NK-92 (cell line): ENCODE results near the gene IP6K3.

Experiments
- DNase-seq: peaks from one replicate; lab custom pipeline; 2025; ENCODE audit not compliant: unreplicated experiment; lab: John Stamatoyannopoulos, UW

Gene IP6K3

DNA sequence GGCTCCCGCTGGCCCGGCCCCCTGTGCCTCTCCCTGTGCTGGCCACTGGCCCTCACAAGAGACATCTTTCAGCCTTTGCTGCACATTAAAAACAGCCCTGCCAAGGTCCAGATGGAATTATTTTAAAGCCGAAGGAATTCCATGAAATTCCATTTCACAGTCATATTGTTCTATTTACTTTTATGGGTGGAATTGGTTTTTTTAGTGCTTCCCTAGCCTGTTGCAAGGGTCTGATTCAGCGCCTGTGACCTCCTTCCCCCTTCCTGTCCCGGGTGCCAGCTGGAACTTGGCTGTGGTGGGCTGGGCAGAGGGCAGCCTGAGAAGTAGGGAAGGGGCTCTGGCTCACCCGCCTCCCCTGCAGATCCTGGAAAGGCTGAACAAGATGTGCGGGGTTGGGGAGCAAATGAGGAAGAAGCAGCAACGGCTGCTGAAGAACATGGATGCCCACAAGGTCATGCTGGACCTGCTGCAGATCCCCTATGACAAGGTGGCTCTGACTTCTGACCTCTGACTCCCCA, 69.5 kb downstream of the IP6K3 start:
- DNase-seq, result no peak

DNA sequence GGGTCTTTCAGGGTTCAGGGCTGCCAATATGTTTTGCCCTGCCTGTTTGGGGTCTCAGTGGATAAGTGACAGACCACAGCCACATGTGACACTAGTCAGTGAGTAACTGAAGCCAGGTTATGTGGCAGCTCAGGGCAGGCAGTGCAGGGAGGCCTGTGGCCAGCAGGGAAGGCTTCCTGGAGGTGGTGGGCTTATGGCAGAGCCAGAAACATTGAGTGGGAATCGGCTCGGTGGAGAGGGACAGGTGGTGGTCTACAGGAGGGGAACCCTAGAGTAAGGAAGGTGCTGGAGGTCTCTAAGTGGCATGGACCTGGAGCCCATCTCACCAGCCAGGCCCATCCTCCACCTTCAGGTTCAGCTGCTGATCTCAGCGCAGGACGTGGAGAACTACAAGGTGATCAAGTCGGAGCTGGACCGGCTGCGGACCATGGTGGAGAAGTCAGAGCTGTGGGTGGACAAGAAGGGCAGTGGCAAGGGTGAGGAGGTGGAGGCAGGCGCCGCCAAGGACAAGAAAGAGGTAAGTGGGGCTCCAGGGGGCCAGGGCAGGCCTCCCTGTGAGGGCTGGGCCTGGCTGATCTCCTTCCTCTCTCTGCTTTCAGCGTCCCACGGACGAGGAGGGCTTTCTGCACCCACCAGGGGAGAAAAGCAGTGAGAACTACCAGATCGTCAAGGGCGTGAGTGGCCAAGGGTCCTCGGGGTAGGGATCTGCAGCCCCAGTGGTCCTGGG, 70.1 kb downstream of the IP6K3 start:
- no peak for DNase-seq

DNA sequence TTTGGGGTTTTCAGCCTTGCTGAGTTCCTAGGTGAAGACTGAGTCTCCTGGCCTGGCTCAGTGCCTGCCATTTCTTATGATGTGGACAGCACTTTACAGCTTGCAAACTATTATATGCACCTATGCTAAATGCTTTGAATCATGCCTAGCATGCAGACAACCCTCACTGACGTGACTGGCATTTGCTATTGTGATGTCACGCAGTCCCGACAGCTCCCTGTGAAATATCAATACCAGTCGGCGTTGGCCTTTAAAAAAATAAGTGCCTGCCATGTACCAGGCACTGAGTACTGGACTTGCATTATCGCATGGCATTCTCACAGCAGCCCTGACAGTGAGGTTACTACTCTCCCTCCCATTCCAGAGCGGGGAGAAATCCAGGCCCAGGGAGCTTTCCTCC, 70.7 kb downstream of the IP6K3 start:
- DNase-seq, result no peak

DNA sequence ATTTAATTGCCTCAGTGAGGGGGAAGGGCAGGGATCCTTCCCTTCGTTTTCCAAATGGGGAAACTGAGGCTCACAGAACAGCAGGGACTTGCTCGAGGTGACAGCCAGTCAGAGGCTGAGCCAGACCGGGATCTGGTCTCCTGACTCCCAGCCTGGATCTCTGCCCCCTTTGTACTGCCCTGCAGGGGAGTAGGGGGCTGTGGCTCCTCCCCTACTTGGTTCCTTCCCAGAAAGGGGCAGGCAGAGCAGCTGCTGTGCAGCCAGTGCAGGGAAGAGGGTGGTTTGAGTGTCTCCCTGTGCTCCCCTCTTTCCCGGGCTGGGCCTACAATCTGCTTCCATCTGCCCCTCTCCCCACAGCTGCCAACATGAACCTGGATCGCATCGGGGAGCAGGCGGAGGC, 72.9 kb downstream of the IP6K3 start:
- DNase-seq, result no peak

DNA sequence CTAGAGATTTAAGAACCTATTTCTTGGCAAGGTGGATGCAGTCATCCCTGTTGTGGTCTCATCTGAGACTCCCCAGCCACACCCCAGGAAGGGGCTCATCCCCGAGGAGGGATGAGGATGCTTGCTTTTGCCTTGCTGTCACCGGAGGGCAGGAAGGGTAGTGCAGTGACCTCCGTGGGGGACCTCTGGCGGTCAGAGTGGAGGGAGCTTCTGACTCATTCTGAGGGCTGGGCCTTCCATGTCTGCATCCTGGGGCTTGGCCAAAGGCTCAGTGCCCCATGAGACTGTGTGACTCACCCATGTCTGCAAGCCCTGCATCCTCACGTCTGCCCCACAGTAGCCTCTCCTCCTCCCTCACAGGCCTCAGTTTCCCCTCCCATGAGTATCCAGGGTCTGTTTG, 73.9 kb downstream of the IP6K3 start:
- no peak for DNase-seq

DNA sequence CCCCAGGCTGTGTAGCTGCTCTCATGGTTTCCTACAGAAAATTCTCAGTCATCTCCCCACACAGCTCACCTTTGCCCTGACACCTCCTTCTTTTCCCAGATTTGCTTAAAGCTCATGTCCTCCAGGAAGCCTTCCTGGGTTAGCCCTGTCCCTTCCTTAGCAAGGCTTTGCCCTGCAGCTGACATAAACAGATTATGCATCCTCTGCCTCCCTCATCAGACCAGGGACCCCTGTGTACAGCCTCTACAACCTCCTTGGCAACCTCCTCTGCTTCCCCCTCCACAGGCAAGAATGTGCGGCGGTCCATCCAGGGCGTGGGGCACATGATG, 75.0 kb downstream of the IP6K3 start:
- DNase-seq, result no peak
